CD4-positive, alpha-beta T cell (primary cell): ENCODE measurements around the gene IL16. TPM values are rescaled to one million over a fixed set of nuclear protein-coding genes. Genes with fewer than 3 reads are reported as not detected.

Experiments
- ATAC-seq: fragments of 200-7000 bp; cut with Tn5 transposase; one replicate; pipeline ENCODE4 v1.10.0; 2022; ENCODE audit warnings: mild to moderate bottlenecking; ENCODE audit not compliant: poor library complexity
- CTCF ChIA-PET: fragments of 350-600 bp; sonication (Branson Sonifier 250); formaldehyde crosslinking; loops from one replicate; lab custom pipeline; 2021; ENCODE audit warnings: antibody characterized with exemption, inconsistent platforms; lab: Charles Lee
- POLR2A ChIA-PET: fragments of 350-600 bp; sonication (Branson Sonifier 250); formaldehyde crosslinking; loops from one replicate; lab custom pipeline; 2021; ENCODE audit warnings: antibody characterized with exemption, inconsistent platforms; lab: Charles Lee
- DNase-seq, 14 experiments: peaks; one replicate each; pipeline ENCODE4 v3.0.0-alpha.2; 2013 to 2020; ENCODE audit warnings: mixed read lengths in 2 of 14
- H3K27ac ChIP-seq, 2 donors: one replicate each; pipeline versions ENCODE4 v1.5.1 to v1.7.0; 2013; ENCODE audit warnings: low read length in 2 of 2, low read depth in 1 of 2, mild to moderate bottlenecking in 1 of 2
- H3K27me3 ChIP-seq, 2 experiments: 1 replicate in 1 of 2; 2 replicates in 1 of 2; pipeline versions ENCODE4 v1.6.1 to v1.7.0; 2013; ENCODE audit warnings: low read length in 2 of 2, control low read depth in 1 of 2, mild to moderate bottlenecking in 1 of 2, moderate library complexity in 1 of 2; ENCODE audit not compliant: insufficient read depth in 2 of 2, control insufficient read depth in 1 of 2
- H3K36me3 ChIP-seq: one replicate; pipeline ENCODE4 v1.6.1; 2013; ENCODE audit warnings: low read length, control low read depth; ENCODE audit not compliant: insufficient read depth
- H3K4me1 ChIP-seq: one replicate; pipeline ENCODE4 v1.6.1; 2013; ENCODE audit warnings: low read length, control low read depth; ENCODE audit not compliant: insufficient read depth
- H3K4me3 ChIP-seq: one replicate; pipeline ENCODE4 v1.5.1; 2013; ENCODE audit warnings: mild to moderate bottlenecking, low read length, moderate library complexity
- H3K9me3 ChIP-seq, 2 experiments: 1 replicate in 1 of 2; 2 replicates in 1 of 2; pipeline versions ENCODE4 v1.6.1 to v1.7.0; 2013; ENCODE audit warnings: low read length in 2 of 2, mild to moderate bottlenecking in 2 of 2, control low read depth in 1 of 2, moderate library complexity in 1 of 2; ENCODE audit not compliant: control insufficient read depth in 1 of 2, insufficient read depth in 1 of 2
- H3K27ac Mint-ChIP-seq: one replicate; pipeline ENCODE4 v1.8.0; 2020; ENCODE audit warnings: mixed read lengths
- H3K27me3 Mint-ChIP-seq: one replicate; pipeline ENCODE4 v1.8.0; 2021; ENCODE audit warnings: mixed read lengths
- H3K36me3 Mint-ChIP-seq: one replicate; pipeline ENCODE4 v1.8.0; 2021; ENCODE audit warnings: low read depth, mixed read lengths
- H3K4me1 Mint-ChIP-seq: one replicate; pipeline ENCODE4 v1.8.0; 2021; ENCODE audit warnings: low read depth, mixed read lengths
- H3K4me3 Mint-ChIP-seq: one replicate; pipeline ENCODE4 v1.8.0; 2020; ENCODE audit warnings: mild to moderate bottlenecking, mixed read lengths
- H3K9me3 Mint-ChIP-seq: one replicate; pipeline ENCODE4 v1.8.0; 2020; ENCODE audit warnings: mixed read lengths
- intact Hi-C, 2 experiments: fragments of 100-400 bp; cut with DNase I in 1 of 2; cut with micrococcal nuclease in 1 of 2; formaldehyde crosslinking; loops; one replicate each; pipeline versions ENCODE4 v1.15.1 to v1.9.0; 2023 to 2025; cut with DNase I, micrococcal nuclease
- total RNA-seq, 174 experiments: library from RNA in 2 of 174; stranded (reverse) in 2 of 174; gene quantifications; one replicate each; pipeline ENCODE4 v1.2.3 and lab custom pipeline; 2021 to 2026
- TF ChIP-seq, protein P1 (sequence below): fragments of 200-600 bp; IDR thresholded peaks from one replicate; pipeline ENCODE4 v1.8.0; 2022; ENCODE audit warnings: antibody characterized with exemption, mild to moderate bottlenecking

The IL16 gene
- total RNA-seq, 2 experiments from 2014 or later: 164 to 168 TPM

DNA sequence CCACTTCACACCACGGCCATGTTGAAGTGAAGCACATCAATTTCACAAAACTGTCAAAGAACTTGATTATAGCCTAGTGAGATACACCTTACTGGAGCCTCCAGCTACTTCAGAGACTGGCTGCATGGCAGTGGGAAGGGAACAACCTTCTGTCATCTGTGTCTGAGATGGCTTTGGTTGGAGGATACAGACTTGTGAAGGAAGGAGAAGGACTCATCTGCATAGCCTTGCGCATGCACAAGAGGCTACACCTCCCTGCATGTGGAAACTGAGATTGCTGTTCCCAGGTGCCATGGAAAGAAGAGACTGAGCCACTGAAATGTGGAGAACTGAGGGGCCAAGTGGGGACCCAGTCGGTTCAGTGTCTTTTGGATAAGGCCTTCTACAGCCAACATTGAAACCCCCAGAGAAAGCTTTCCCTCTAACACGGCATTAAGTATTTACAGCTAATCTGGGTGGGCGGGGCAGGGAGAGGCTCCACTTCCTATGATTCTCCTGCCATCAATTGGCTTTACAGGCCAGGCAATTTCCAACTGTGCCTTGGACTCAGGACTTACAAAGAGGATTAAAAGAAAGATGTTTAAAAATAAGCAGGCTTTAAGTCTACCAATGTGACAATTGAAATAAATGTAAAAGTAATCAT, 58.8 kb downstream of the IL16 start:
- Histone ChIP-seq H3K36me3 (no peaks in the 10 kb centered on the region), H3K4me1 (no peaks in the 10 kb centered on the region), H3K4me3 (no peak overlapping the region), H3K27me3 (peaks cover 4 to 10% of the 10 kb centered on the region in 2 experiments), H3K27ac (no peak overlapping the region), H3K9me3 (no peaks in the 10 kb centered on the region)
- TF ChIP-seq, protein P1, sequence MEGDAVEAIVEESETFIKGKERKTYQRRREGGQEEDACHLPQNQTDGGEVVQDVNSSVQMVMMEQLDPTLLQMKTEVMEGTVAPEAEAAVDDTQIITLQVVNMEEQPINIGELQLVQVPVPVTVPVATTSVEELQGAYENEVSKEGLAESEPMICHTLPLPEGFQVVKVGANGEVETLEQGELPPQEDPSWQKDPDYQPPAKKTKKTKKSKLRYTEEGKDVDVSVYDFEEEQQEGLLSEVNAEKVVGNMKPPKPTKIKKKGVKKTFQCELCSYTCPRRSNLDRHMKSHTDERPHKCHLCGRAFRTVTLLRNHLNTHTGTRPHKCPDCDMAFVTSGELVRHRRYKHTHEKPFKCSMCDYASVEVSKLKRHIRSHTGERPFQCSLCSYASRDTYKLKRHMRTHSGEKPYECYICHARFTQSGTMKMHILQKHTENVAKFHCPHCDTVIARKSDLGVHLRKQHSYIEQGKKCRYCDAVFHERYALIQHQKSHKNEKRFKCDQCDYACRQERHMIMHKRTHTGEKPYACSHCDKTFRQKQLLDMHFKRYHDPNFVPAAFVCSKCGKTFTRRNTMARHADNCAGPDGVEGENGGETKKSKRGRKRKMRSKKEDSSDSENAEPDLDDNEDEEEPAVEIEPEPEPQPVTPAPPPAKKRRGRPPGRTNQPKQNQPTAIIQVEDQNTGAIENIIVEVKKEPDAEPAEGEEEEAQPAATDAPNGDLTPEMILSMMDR: no peak
- intact Hi-C loops: no loop called here
- ChIA-PET CTCF (interaction anchor here (0.9 to 1.4 kb wide), 2 partner anchors 8 to 11 kb away, joined by 3 to 4 read pairs; no protein-coding TSS in a partner anchor), POLR2A (no interaction called here)
- Mint-ChIP-seq H3K27ac (no peak overlapping the region), H3K4me3 (no peak overlapping the region), H3K27me3 (peaks cover 28% of the 10 kb centered on the region), H3K9me3 (no peaks in the 10 kb centered on the region), H3K36me3 (no peaks in the 10 kb centered on the region), H3K4me1 (no peaks in the 10 kb centered on the region)
- no peak for DNase-seq
- ATAC-seq: no peak

DNA sequence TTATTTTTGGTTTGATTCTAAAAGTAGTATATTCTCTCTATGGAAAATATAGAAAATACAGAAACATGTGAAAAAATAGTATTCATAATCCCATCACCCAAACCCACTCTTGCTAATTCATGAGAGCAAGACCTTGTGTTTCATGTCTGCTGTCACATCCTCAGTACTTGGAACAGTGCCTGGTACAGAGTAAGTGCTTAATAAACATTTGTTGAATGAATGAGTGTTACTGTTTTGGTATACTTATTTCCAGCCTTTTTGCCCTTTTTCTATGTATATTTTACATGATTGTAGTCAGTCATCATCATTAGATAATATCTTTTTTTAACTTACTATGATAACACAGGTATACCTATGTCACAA, 59.3 kb downstream of the IL16 start:
- POLR2A ChIA-PET: no interaction called here
- peaks cover 4 to 10% of the 10 kb centered on the region in 2 experiments for H3K27me3 ChIP-seq

DNA sequence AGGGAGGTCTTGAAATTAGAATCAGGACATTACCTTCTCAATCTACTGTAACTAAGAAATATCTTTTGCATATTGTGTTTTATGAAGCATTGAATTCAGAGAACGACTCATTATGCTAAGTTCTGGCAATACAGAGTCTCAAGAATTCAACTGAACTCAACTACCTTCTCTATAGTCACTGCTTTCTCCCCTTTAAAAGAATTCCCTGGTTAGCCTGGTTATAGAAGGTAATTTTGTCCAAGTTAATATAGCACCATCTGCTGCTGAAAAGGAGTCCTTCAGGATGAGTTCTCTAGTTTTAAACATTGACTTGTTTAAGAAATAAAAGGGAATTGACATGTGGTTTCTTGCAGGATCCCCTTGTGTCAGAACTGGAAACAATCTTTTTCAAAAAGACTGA, 60.2 kb downstream of the IL16 start:
- TF ChIP-seq, protein P1: no peak
- H3K27me3 Mint-ChIP-seq: peaks cover 23% of the 10 kb centered on the region
- H3K4me3 Mint-ChIP-seq: no peak overlapping the region
- no peaks in the 10 kb centered on the region for H3K4me1 ChIP-seq
- ATAC-seq: no peak
- no peaks in the 10 kb centered on the region for H3K9me3 Mint-ChIP-seq
- no peaks in the 10 kb centered on the region for H3K36me3 ChIP-seq
- ChIA-PET CTCF (no interaction called here), POLR2A (no interaction called here)
- peaks cover 4 to 10% of the 10 kb centered on the region in 2 experiments for H3K27me3 ChIP-seq
- H3K36me3 Mint-ChIP-seq: no peaks in the 10 kb centered on the region
- no peak overlapping the region for H3K27ac ChIP-seq
- no peak for DNase-seq
- intact Hi-C loops: no loop called here
- H3K27ac Mint-ChIP-seq: no peak overlapping the region
- H3K4me1 Mint-ChIP-seq: no peaks in the 10 kb centered on the region
- no peak overlapping the region for H3K4me3 ChIP-seq
- no peaks in the 10 kb centered on the region for H3K9me3 ChIP-seq

More for the DNA sequence above, 59.3 kb downstream of the IL16 start:
- H3K9me3 ChIP-seq: no peaks in the 10 kb centered on the region
- no peaks in the 10 kb centered on the region for H3K36me3 ChIP-seq
- H3K27ac ChIP-seq: no peak overlapping the region
- H3K36me3 Mint-ChIP-seq: no peaks in the 10 kb centered on the region
- no peak overlapping the region for H3K4me3 Mint-ChIP-seq
- no peak overlapping the region for H3K27ac Mint-ChIP-seq
- no peaks in the 10 kb centered on the region for H3K9me3 Mint-ChIP-seq
- H3K27me3 Mint-ChIP-seq: peaks cover 28% of the 10 kb centered on the region
- CTCF ChIA-PET: no interaction called here
- TF ChIP-seq, protein P1: no peak
- intact Hi-C loops: no loop called here
- ATAC-seq: no peak
- DNase-seq: no peak
- no peak overlapping the region for H3K4me3 ChIP-seq
- no peaks in the 10 kb centered on the region for H3K4me1 ChIP-seq
- H3K4me1 Mint-ChIP-seq: no peaks in the 10 kb centered on the region
